GM12878 (cell line): Measurements from ENCODE around the gene DDX49. TPM values are rescaled to one million over a fixed set of nuclear protein-coding genes. Genes with fewer than 3 reads are reported as not detected.

Experiments
- ATAC-seq: fragments of 200-7000 bp; cut with Tn5 transposase; 3 replicates; pipeline ENCODE4 v1.9.1; 2020; ENCODE audit warnings: mild to moderate bottlenecking, moderate library complexity
- BruUV-seq: library from RNA; stranded (reverse); fragments of 400-500 nt; replicated peaks from 2 replicates; lab custom pipeline; 2021; lab: Mats Ljungman, UMichigan
- CTCF ChIA-PET: fragments of 300-600 bp; sonication (Branson Sonifier 250); formaldehyde crosslinking; extraction: SDS; loops from one replicate; lab custom pipeline; 2021; ENCODE audit warnings: inconsistent platforms; lab: Yijun Ruan, JAX
- POLR2A ChIA-PET: fragments of 350-600 bp; formaldehyde crosslinking; extraction: SDS; loops from one replicate; lab custom pipeline; 2021; ENCODE audit warnings: inconsistent platforms; lab: Charles Lee
- RAD21 ChIA-PET: fragments of 300-600 bp; sonication (Branson Sonifier 250); formaldehyde crosslinking; loops from one replicate; lab custom pipeline; 2023; ENCODE audit warnings: antibody characterized with exemption; ENCODE audit not compliant: unreplicated experiment; lab: Charles Lee
- SMC1A ChIA-PET: fragments of 300-600 bp; sonication (Branson Sonifier 250); formaldehyde crosslinking; loops from one replicate; lab custom pipeline; 2023; ENCODE audit not compliant: unreplicated experiment, uncharacterized antibody; lab: Charles Lee
- DNase-seq: peaks from one replicate; pipeline ENCODE4 v3.0.0-alpha.2; 2011; ENCODE audit warnings: low read depth, low spot score
- FAIRE-seq: peaks from 3 replicates; lab custom pipeline; 2011; peaks lifted over from hg19 to GRCh38; lab: Jason Lieb, UNC
- H2AFZ ChIP-seq: 2 replicates; pipeline ENCODE4 v1.6.0; 2011; ENCODE audit warnings: low read depth, low read length, control low read depth; ENCODE audit not compliant: control insufficient read depth
- H3K27ac ChIP-seq: 2 replicates; pipeline ENCODE4 v1.5.1; 2011; ENCODE audit warnings: control low read depth; ENCODE audit not compliant: control insufficient read depth, insufficient read depth
- H3K27me3 ChIP-seq, 2 experiments: replicated peaks in 1 of 2; 2 replicates each; pipeline versions ENCODE4 v1.6.0 to v1.6.1; 2011; ENCODE audit warnings: low read length in 1 of 2; ENCODE audit not compliant: control insufficient read depth in 2 of 2, insufficient read depth in 2 of 2
- H3K36me3 ChIP-seq, 2 experiments: 2 replicates each; pipeline ENCODE4 v1.5.1; 2011; ENCODE audit warnings: low read length in 1 of 2; ENCODE audit not compliant: control insufficient read depth in 2 of 2, insufficient read depth in 2 of 2
- H3K4me1 ChIP-seq: 2 replicates; pipeline ENCODE4 v1.6.1; 2011; ENCODE audit warnings: mild to moderate bottlenecking, low read length, moderate library complexity, mixed read lengths; ENCODE audit not compliant: control insufficient read depth, insufficient read depth
- H3K4me2 ChIP-seq: 2 replicates; pipeline ENCODE4 v1.6.0; 2011; ENCODE audit warnings: control low read depth; ENCODE audit not compliant: control insufficient read depth, insufficient read depth
- H3K4me3 ChIP-seq: fragments of 200-600 bp; sonication (generic); 2 replicates; pipeline ENCODE4 v1.5.1; 2016
- H3K79me2 ChIP-seq: 2 replicates; pipeline ENCODE4 v1.6.0; 2011; ENCODE audit warnings: low read length; ENCODE audit not compliant: control insufficient read depth, insufficient read depth
- H3K9ac ChIP-seq: 2 replicates; pipeline ENCODE4 v1.8.0; 2011; ENCODE audit warnings: low read length, control low read depth, mixed read lengths; ENCODE audit not compliant: control insufficient read depth, insufficient read depth
- H3K9me3 ChIP-seq: replicated peaks from 3 replicates; pipeline ENCODE4 v1.5.1; 2011; ENCODE audit warnings: mild to moderate bottlenecking, low read length; ENCODE audit not compliant: control insufficient read depth, insufficient read depth
- H4K20me1 ChIP-seq: 2 replicates; pipeline ENCODE4 v1.6.0; 2011; ENCODE audit not compliant: control insufficient read depth, insufficient read depth
- ATF3 ChIP-seq: IDR thresholded peaks from 2 replicates; pipeline ENCODE4 v1.6.1; 2011; ENCODE audit warnings: low read depth, mild to moderate bottlenecking, low read length, moderate library complexity, borderline replicate concordance; ENCODE audit errors: extremely low read depth
- CBX5 ChIP-seq: sonication (generic); IDR thresholded peaks from 2 replicates; pipeline ENCODE4 v1.6.1; 2016; ENCODE audit warnings: low read depth, moderate library complexity, mild to moderate bottlenecking, inconsistent platforms
- ESRRA ChIP-seq: IDR thresholded peaks from 2 replicates; pipeline ENCODE4 v1.6.1; 2012; ENCODE audit warnings: mild to moderate bottlenecking, low read length, improper control_type of control experiment
- FOXM1 ChIP-seq: IDR thresholded peaks from 2 replicates; pipeline ENCODE4 v1.6.1; 2012; ENCODE audit warnings: low read depth, mild to moderate bottlenecking, inconsistent platforms, low read length, moderate library complexity
- KLF5 ChIP-seq: fragments of 450-650 bp; IDR thresholded peaks from 2 replicates; pipeline ENCODE4 v1.6.1; 2014; ENCODE audit warnings: mild to moderate bottlenecking; ENCODE audit not compliant: partially characterized antibody
- LARP7 ChIP-seq: fragments of 450-650 bp; IDR thresholded peaks from 2 replicates; pipeline ENCODE4 v1.6.1; 2017; ENCODE audit warnings: mild to moderate bottlenecking
- POLR2A ChIP-seq: IDR thresholded peaks from 2 replicates; pipeline ENCODE4 v1.6.1; 2011; ENCODE audit warnings: low read depth, mild to moderate bottlenecking, low read length
- RUNX3 ChIP-seq: IDR thresholded peaks from 2 replicates; pipeline ENCODE4 v1.6.1; 2012; ENCODE audit warnings: low read length, inconsistent platforms
- SIN3A ChIP-seq: IDR thresholded peaks from 2 replicates; pipeline ENCODE4 v1.6.1; 2012; ENCODE audit warnings: low read depth, low read length, improper control_type of control experiment
- SMAD1 ChIP-seq: fragments of 450-650 bp; IDR thresholded peaks from 2 replicates; pipeline ENCODE4 v1.6.1; 2018; ENCODE audit warnings: mild to moderate bottlenecking, low read depth; ENCODE audit not compliant: partially characterized antibody
- TARDBP ChIP-seq: IDR thresholded peaks from 2 replicates; pipeline ENCODE4 v1.6.1; 2016; ENCODE audit warnings: borderline replicate concordance
- TCF3 ChIP-seq: IDR thresholded peaks from 2 replicates; pipeline ENCODE4 v1.6.1; 2012; ENCODE audit warnings: low read depth, mild to moderate bottlenecking, low read length, borderline replicate concordance; ENCODE audit not compliant: insufficient read depth
- ZBTB33 ChIP-seq: fragments of 450-650 bp; IDR thresholded peaks from 2 replicates; pipeline ENCODE4 v1.6.1; 2017; ENCODE audit warnings: mild to moderate bottlenecking
- ZNF622 ChIP-seq: fragments of 450-650 bp; IDR thresholded peaks from 2 replicates; pipeline ENCODE4 v1.6.1; 2017; ENCODE audit warnings: mild to moderate bottlenecking, inconsistent platforms
- WGBS: methylation state at CpG from one replicate; pipeline ENCODE4 v1.1.6; 2016; ENCODE audit warnings: low lambda C conversion rate; ENCODE audit not compliant: insufficient replicate concordance, insufficient coverage; ENCODE audit errors: missing lambda C conversion rate; 5-methylcytosine and 5-hydroxymethylcytosine counted together
- in situ Hi-C: fragments of 300-500 bp; cut with MboI; formaldehyde crosslinking; loops from 9 replicates; pipeline ENCODE4 v1.14.3; 2018; ENCODE audit warnings: mixed read lengths
- intact Hi-C: fragments of 100-400 bp; cut with micrococcal nuclease; formaldehyde crosslinking; loops from one replicate; pipeline ENCODE4 v1.14.2; 2022; ENCODE audit not compliant: unreplicated experiment
- polyA plus RNA-seq, 11 experiments: library from polyadenylated mRNA; depleted of rRNA in 4 of 11; unstranded in 6 of 11; stranded (reverse) in 5 of 11; fragments of >200 nt; fragmentation: Nextera tagmentation in 4 of 11; fragmentation: Illumina TruSeq in 1 of 11; extraction: Ambion mirVana in 4 of 11; extraction: Trizol in 1 of 11; gene quantifications; 1 replicate in 1 of 11; 2 replicates in 10 of 11; pipeline versions ENCODE4 v1.2.1 to v1.2.3, GENCODE V29; 2011 to 2016; ENCODE audit warnings: inconsistent platforms in 2 of 11, missing spikeins in 2 of 11, low read depth in 1 of 11
- total RNA-seq, 4 experiments: library from RNA; depleted of rRNA in 3 of 4; stranded (reverse); fragments of >200 nt in 3 of 4; fragmentation: Illumina TruSeq in 1 of 4; extraction: Trizol in 1 of 4; gene quantifications; 2 replicates each; pipeline versions ENCODE4 v1.2.1 to v1.2.3, GENCODE V29; 2013 to 2021
- TF ChIP-seq, protein P1 (sequence below): fragments of 450-650 bp; IDR thresholded peaks from 2 replicates; pipeline ENCODE4 v1.6.1; 2017; ENCODE audit warnings: mild to moderate bottlenecking, moderate library complexity

DDX49 gene
- total and polyA plus RNA-seq, 10 of the 15 experiments (the other 5 are each of a cell fraction or from before 2014, with no cell fraction given) = 0.58 to 102 (median 48.1) TPM

DNA sequence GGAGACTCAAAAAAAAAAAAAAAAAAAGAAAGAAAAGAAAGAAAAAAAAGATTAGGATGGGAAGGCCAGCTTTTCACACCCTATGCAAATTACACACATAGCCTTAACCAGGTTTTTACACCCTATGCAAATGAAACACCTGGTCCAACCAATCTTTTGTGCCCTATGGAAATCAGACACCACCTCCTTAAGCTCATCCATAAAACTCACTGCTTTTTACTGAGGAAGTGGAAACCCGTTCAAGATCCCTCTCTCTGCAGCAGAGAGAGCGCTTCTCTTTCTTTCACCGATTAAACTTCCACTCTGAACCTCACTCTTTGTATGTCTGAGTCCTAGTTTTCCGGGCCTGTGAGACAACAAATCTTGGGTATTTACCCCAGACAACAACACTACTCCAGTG, 46.8 kb downstream of the DDX49 start (continued):
- no peak for TF ChIP-seq ZBTB33
- TF ChIP-seq CBX5 = no peak
- TF ChIP-seq POLR2A = no peak
- no peak for TF ChIP-seq KLF5
- no peak for TF ChIP-seq ZNF622

- CTCF ChIA-PET = interaction anchor here (0.6 kb wide), 1 partner anchor 43 kb away, joined by 3 read pairs; no protein-coding TSS in a partner anchor
- POLR2A ChIA-PET = no interaction called here
- Histone ChIP-seq H3K4me2 (no peak overlapping the region), H3K27ac (no peak overlapping the region), H3K79me2 (no peaks in the 10 kb centered on the region), H4K20me1 (no peaks in the 10 kb centered on the region), H3K9ac (no peak overlapping the region), H3K27me3 (no peaks in the 10 kb centered on the region), H3K4me3 (no peak overlapping the region), H2AFZ (no peak overlapping the region), H3K4me1 (no peaks in the 10 kb centered on the region), H3K36me3 (no peaks in the 10 kb centered on the region), H3K9me3 (no peaks in the 10 kb centered on the region; the same call in 2 of the 3 replicates)
- intact Hi-C loops (no loop called here), in situ Hi-C loops (no loop called here)
- no TSS peak for BruUV-seq
- FAIRE-seq (no peak), ATAC-seq (no peak), DNase-seq (no peak)
- SMC1A ChIA-PET = no interaction called here
- RAD21 ChIA-PET = no interaction called here
- whole genome bisulfite sequencing = 11% methylated on average over 11 of the region's 11 CpGs
- TF ChIP-seq KLF5 (no peak), FOXM1 (no peak), SMAD1 (no peak), SIN3A (no peak), TARDBP (no peak), ESRRA (no peak), TCF3 (no peak), RUNX3 (no peak), ATF3 (no peak), LARP7 (no peak)
- TF ChIP-seq, protein P1, sequence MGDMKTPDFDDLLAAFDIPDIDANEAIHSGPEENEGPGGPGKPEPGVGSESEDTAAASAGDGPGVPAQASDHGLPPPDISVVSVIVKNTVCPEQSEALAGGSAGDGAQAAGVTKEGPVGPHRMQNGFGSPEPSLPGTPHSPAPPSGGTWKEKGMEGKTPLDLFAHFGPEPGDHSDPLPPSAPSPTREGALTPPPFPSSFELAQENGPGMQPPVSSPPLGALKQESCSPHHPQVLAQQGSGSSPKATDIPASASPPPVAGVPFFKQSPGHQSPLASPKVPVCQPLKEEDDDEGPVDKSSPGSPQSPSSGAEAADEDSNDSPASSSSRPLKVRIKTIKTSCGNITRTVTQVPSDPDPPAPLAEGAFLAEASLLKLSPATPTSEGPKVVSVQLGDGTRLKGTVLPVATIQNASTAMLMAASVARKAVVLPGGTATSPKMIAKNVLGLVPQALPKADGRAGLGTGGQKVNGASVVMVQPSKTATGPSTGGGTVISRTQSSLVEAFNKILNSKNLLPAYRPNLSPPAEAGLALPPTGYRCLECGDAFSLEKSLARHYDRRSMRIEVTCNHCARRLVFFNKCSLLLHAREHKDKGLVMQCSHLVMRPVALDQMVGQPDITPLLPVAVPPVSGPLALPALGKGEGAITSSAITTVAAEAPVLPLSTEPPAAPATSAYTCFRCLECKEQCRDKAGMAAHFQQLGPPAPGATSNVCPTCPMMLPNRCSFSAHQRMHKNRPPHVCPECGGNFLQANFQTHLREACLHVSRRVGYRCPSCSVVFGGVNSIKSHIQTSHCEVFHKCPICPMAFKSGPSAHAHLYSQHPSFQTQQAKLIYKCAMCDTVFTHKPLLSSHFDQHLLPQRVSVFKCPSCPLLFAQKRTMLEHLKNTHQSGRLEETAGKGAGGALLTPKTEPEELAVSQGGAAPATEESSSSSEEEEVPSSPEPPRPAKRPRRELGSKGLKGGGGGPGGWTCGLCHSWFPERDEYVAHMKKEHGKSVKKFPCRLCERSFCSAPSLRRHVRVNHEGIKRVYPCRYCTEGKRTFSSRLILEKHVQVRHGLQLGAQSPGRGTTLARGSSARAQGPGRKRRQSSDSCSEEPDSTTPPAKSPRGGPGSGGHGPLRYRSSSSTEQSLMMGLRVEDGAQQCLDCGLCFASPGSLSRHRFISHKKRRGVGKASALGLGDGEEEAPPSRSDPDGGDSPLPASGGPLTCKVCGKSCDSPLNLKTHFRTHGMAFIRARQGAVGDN = no peak
Observed at GRCh38 chr19:18967358-18968146, 48.0 kb downstream of the DDX49 start.
